ENCODE results near the gene ASMTL.
"Not testable (repeated sequence)": the region's sequence is repeated elsewhere in the genome, so short reads cannot be mapped to it uniquely, and the experiment has no call there.

Gene ASMTL

DNA sequence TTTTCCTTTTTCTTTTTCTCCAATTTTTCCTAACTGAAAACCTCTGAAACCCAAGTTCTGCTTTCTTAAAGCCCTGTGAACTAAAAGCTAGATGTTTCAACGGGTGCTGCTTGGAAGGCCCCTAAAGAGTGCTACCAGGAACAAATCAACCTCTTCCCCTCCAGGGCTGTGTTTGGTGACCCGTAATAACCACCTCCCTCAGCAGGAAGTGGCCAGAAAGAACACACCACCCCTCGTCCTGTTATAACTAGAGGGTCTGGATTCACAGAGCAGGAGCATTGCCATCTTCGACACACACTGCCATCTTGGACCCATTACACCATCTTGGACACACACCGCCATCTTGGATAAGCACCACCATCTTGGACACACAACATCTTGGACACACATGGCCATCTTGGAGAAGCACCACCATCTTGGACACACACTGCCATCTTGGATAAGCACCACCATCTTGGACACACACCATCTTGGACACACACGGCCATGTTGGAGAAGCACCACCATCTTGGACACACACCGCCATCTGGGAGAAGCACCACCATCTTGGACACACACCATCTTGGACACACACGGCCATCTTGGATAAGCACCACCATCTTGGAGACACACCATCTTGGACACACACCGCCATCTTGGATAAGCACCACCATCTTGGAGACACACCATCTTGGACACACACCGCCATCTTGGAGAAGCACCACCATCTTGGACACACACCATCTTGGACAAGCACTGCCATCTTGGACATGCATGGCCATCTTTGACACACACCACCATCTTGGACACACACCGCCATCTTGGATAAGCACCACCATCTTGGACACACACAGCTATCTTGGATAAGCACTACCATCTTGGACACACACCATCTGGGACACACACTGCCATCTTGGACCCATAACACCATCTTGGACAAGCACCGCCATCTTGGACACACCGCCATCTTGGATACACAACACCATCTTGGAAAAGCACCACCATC, 5.4 kb downstream of the ASMTL start:
- H3K27me3 ChIP-seq (ENCODE audit: low read length); H3K27ac ChIP-seq (ENCODE audit: low read depth, low read length); H3K9ac ChIP-seq (ENCODE audit: low read length); H3K4me3 ChIP-seq (ENCODE audit: insufficient read depth, low read length, poor library complexity, severe bottlenecking); H3K36me3 ChIP-seq (ENCODE audit: low read length); H3K4me2 ChIP-seq (ENCODE audit: low read depth, low read length, poor library complexity, severe bottlenecking); H3K9me3 ChIP-seq (ENCODE audit: insufficient read depth, low read length); H3K9me2 ChIP-seq (replicated peaks; ENCODE audit: insufficient read depth, low read length); H2AFZ ChIP-seq (ENCODE audit: low read depth, low read length, severe bottlenecking); H3F3A ChIP-seq (ENCODE audit: insufficient read depth); H4K20me1 ChIP-seq (ENCODE audit: low read depth, low read length): not testable (repeated sequence)
- peaks cover 27% of the 10 kb centered on the region for H3K79me2 ChIP-seq (ENCODE audit: insufficient read depth, low read length)

GRCh38 chrX:1444561-1445500, 7.9 kb downstream of the ASMTL start:
- H3K36me3 ChIP-seq (ENCODE audit: low read length), result no peaks in the 10 kb centered on the region
- no peak overlapping the region for H3K27ac ChIP-seq (ENCODE audit: low read depth, low read length)
- H3K79me2 ChIP-seq (ENCODE audit: insufficient read depth, low read length), result peaks cover 6% of the 10 kb centered on the region; the same call in 1 of the 2 replicates
- no peak overlapping the region for H3K9ac ChIP-seq (ENCODE audit: low read length)
- no peak overlapping the region for H3K4me2 ChIP-seq (ENCODE audit: low read depth, low read length, poor library complexity, severe bottlenecking)
- no peaks in the 10 kb centered on the region for H3F3A ChIP-seq (ENCODE audit: insufficient read depth)
- no peak for TF ChIP-seq EZH2phosphoT487 (conservative IDR thresholded peaks at IDR 0.05; ENCODE audit: low read length)
- TF ChIP-seq, protein P1, sequence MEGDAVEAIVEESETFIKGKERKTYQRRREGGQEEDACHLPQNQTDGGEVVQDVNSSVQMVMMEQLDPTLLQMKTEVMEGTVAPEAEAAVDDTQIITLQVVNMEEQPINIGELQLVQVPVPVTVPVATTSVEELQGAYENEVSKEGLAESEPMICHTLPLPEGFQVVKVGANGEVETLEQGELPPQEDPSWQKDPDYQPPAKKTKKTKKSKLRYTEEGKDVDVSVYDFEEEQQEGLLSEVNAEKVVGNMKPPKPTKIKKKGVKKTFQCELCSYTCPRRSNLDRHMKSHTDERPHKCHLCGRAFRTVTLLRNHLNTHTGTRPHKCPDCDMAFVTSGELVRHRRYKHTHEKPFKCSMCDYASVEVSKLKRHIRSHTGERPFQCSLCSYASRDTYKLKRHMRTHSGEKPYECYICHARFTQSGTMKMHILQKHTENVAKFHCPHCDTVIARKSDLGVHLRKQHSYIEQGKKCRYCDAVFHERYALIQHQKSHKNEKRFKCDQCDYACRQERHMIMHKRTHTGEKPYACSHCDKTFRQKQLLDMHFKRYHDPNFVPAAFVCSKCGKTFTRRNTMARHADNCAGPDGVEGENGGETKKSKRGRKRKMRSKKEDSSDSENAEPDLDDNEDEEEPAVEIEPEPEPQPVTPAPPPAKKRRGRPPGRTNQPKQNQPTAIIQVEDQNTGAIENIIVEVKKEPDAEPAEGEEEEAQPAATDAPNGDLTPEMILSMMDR (IDR thresholded peaks at IDR 0.05; ENCODE audit: insufficient read depth, low read length, poor library complexity, severe bottlenecking), result no peak
- H4K20me1 ChIP-seq (ENCODE audit: low read depth, low read length), result no peaks in the 10 kb centered on the region
- no peaks in the 10 kb centered on the region for H3K27me3 ChIP-seq (ENCODE audit: low read length)
- H3K9me3 ChIP-seq (ENCODE audit: insufficient read depth, low read length), result no peaks in the 10 kb centered on the region
- H2AFZ ChIP-seq (ENCODE audit: low read depth, low read length, severe bottlenecking), result no peak overlapping the region
- H3K4me3 ChIP-seq (ENCODE audit: insufficient read depth, low read length, poor library complexity, severe bottlenecking), result no peak overlapping the region
- no peaks in the 10 kb centered on the region for H3K9me2 ChIP-seq (replicated peaks; ENCODE audit: insufficient read depth, low read length)

- Histone ChIP-seq H4K20me1 (ENCODE audit: low read depth, low read length) (no peaks in the 10 kb centered on the region), H3K36me3 (ENCODE audit: low read length) (no peaks in the 10 kb centered on the region), H3K9me2 (replicated peaks; ENCODE audit: insufficient read depth, low read length) (no peaks in the 10 kb centered on the region), H3F3A (ENCODE audit: insufficient read depth) (no peaks in the 10 kb centered on the region), H2AFZ (ENCODE audit: low read depth, low read length, severe bottlenecking) (no peak overlapping the region), H3K27ac (ENCODE audit: low read depth, low read length) (no peak overlapping the region), H3K4me2 (ENCODE audit: low read depth, low read length, poor library complexity, severe bottlenecking) (no peak overlapping the region), H3K27me3 (ENCODE audit: low read length) (no peaks in the 10 kb centered on the region), H3K79me2 (ENCODE audit: insufficient read depth, low read length) (peaks cover 3% of the 10 kb centered on the region; the same call in 1 of the 2 replicates), H3K9ac (ENCODE audit: low read length) (no peak overlapping the region), H3K9me3 (ENCODE audit: insufficient read depth, low read length) (no peaks in the 10 kb centered on the region), H3K4me3 (ENCODE audit: insufficient read depth, low read length, poor library complexity, severe bottlenecking) (no peak overlapping the region)
- no peak for TF ChIP-seq EZH2phosphoT487 (conservative IDR thresholded peaks at IDR 0.05; ENCODE audit: low read length)
Observed at GRCh38 chrX:1443496-1444075, 9.1 kb downstream of the ASMTL start.

DNA sequence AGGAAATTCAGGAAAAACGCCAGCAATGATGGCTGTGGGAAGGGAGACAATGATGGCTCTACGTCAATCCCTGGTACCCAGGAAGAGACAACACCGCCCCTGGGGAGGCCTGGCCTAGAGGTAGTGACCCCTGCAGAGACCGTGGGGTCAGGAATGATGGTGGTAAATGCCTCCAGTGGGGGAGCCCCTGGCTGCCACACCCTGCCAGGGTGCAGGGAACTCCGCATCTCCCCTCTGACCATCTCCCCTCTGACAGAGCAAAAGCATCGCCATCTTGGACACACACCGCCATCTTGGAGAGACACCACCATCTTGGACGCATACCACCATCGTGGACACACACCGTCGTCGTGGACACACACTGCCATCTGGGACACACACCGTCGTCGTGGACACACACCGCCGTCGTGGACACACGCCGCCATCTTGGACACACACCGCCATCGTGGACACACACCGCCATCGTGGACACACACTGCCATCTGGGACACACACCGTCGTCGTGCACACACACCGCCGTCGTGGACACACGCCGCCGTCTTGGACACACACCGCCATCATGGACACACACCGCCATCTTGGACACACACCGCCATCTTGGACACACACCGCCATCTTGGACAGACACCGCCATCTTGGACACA, 9.9 kb downstream of the ASMTL start:
- H3K27me3 ChIP-seq (ENCODE audit: low read length), result no peaks in the 10 kb centered on the region

More for the DNA sequence above, 9.9 kb downstream of the ASMTL start:
- Histone ChIP-seq H3K9me3 (ENCODE audit: insufficient read depth, low read length) (no peaks in the 10 kb centered on the region), H3K27ac (ENCODE audit: low read depth, low read length) (no peak overlapping the region), H3K4me2 (ENCODE audit: low read depth, low read length, poor library complexity, severe bottlenecking) (no peak overlapping the region), H3K9ac (ENCODE audit: low read length) (no peak overlapping the region), H2AFZ (ENCODE audit: low read depth, low read length, severe bottlenecking) (no peak overlapping the region), H3F3A (ENCODE audit: insufficient read depth) (no peaks in the 10 kb centered on the region), H3K4me3 (ENCODE audit: insufficient read depth, low read length, poor library complexity, severe bottlenecking) (no peak overlapping the region), H4K20me1 (ENCODE audit: low read depth, low read length) (no peaks in the 10 kb centered on the region), H3K79me2 (ENCODE audit: insufficient read depth, low read length) (peaks cover 3% of the 10 kb centered on the region; the same call in 1 of the 2 replicates), H3K36me3 (ENCODE audit: low read length) (no peaks in the 10 kb centered on the region), H3K9me2 (replicated peaks; ENCODE audit: insufficient read depth, low read length) (no peaks in the 10 kb centered on the region)
- TF ChIP-seq, protein P1 (IDR thresholded peaks at IDR 0.05; ENCODE audit: insufficient read depth, low read length, poor library complexity, severe bottlenecking), result no peak
- TF ChIP-seq EZH2phosphoT487 (conservative IDR thresholded peaks at IDR 0.05; ENCODE audit: low read length), result no peak

All from SU-DHL-6 (cell line).